GM12874 (cell line): ENCODE data around the gene SRSF4.

Experiments used
- CTCF ChIP-seq: IDR thresholded peaks from 2 replicates; pipeline ENCODE4 v1.5.1; 2011; ENCODE audit warnings: low read depth, mild to moderate bottlenecking, control low read depth, low read length, moderate library complexity; ENCODE audit not compliant: insufficient read depth

Gene SRSF4

GRCh38 chr1:29197590-29197924, 15.9 kb upstream of the SRSF4 start:
- TF ChIP-seq CTCF: peak; percentile 50; the same call in 1 of the 2 replicates

- TF ChIP-seq CTCF: no peak
Observed at GRCh38 chr1:29196863-29197589, 15.3 kb upstream of the SRSF4 start.

- TF ChIP-seq CTCF: no peak
Observed at GRCh38 chr1:29195881-29196291, 14.2 kb upstream of the SRSF4 start.

GRCh38 chr1:29193879-29194455, 12.3 kb upstream of the SRSF4 start:
- no peak for TF ChIP-seq CTCF

GRCh38 chr1:29190718-29191117, 9.0 kb upstream of the SRSF4 start:
- TF ChIP-seq CTCF: no peak

- no peak for TF ChIP-seq CTCF
Observed at GRCh38 chr1:29186707-29187106, 5.0 kb upstream of the SRSF4 start.

GRCh38 chr1:29186252-29186651, 4.6 kb upstream of the SRSF4 start:
- no peak for TF ChIP-seq CTCF

GRCh38 chr1:29183287-29183686, 1.6 kb upstream of the SRSF4 start:
- TF ChIP-seq CTCF: no peak
